Measurements from ENCODE around the gene ADAM8. TPM values are rescaled to one million over a fixed set of nuclear protein-coding genes. Genes with fewer than 3 reads are reported as not detected.

Gene ADAM8
- total and polyA plus RNA-seq, 2 of the 4 experiments (the other 2 are of a cell fraction), result under 0.01 to 0.74 TPM

GRCh38 chr10:133315847-133316246 lies 39.2 kb upstream of the ADAM8 start:
- H3K9ac ChIP-seq (ENCODE audit: low read depth, low read length), result no peak overlapping the region
- H2BK120ac ChIP-seq (ENCODE audit: low read depth, low read length), result no peak overlapping the region
- H3K79me1 ChIP-seq (ENCODE audit: low read depth in 1 of 2, low read length in 2 of 2), result no peaks in the 10 kb centered on the region
- no peak overlapping the region for H3K56ac ChIP-seq (ENCODE audit: extremely low read depth, insufficient read depth, low read length)
- H3K27ac ChIP-seq (ENCODE audit: insufficient read depth, low read length), result no peak overlapping the region
- DNase-seq (no peak), ATAC-seq (ENCODE audit: low read depth) (no peak)
- intact Hi-C loops (cut with micrococcal nuclease) (no loop called here), dilution Hi-C loops (cut with HindIII; ENCODE audit: low sequenced_read_pairs, unreplicated experiment) (no loop called here), in situ Hi-C loops (cut with MboI; ENCODE audit: low sequenced_read_pairs) (no loop called here)
- no peaks in the 10 kb centered on the region for H3K4me1 ChIP-seq (ENCODE audit: control insufficient read depth, insufficient read depth, low read length)
- no peak overlapping the region for H4K5ac ChIP-seq (ENCODE audit: low read depth, low read length)
- no peak overlapping the region for H2AK5ac ChIP-seq (ENCODE audit: low read depth, low read length)
- H3K4me2 ChIP-seq (ENCODE audit: low read depth, low read length), result no peak overlapping the region
- peaks cover 8% of the 10 kb centered on the region; the same call in 1 of the 2 replicates for H3K36me3 ChIP-seq (ENCODE audit: control insufficient read depth, insufficient read depth, low read length)
- ChIA-PET POLR2A (ENCODE audit: unreplicated experiment) (no interaction called here), CTCF (interaction anchor here (0.6 kb wide), 1 partner anchor 144 kb away, joined by 10 read pairs; no protein-coding TSS in a partner anchor)
- H3K18ac ChIP-seq (ENCODE audit: low read depth, low read length), result no peak overlapping the region
- no peak overlapping the region for H3K4me3 ChIP-seq (ENCODE audit: insufficient read depth, low read depth, low read length)
- H4K20me1 ChIP-seq (ENCODE audit: insufficient read depth, low read length), result no peaks in the 10 kb centered on the region
- WGBS, 2 experiments (ENCODE audit: extremely low coverage in 2 of 2, insufficient read length in 1 of 2), result 89% methylated on average over 5 of the region's 5 CpGs; no CpG with 5 or more reads in 1 of the 2 experiments
- no peak overlapping the region for H4K8ac ChIP-seq (ENCODE audit: low read depth in 2 of 2, low read length in 2 of 2)
- H2BK5ac ChIP-seq (ENCODE audit: low read depth, low read length, poor library complexity, severe bottlenecking), result no peak overlapping the region
- no peak overlapping the region for H2AK9ac ChIP-seq (replicated peaks; ENCODE audit: low read depth, low read length, poor library complexity)
- H3K23ac ChIP-seq (ENCODE audit: low read depth, low read length), result no peak overlapping the region
- TF ChIP-seq USF2 (IDR thresholded peaks at IDR 0.05; ENCODE audit: low read depth, low read length), result no peak
- no peak for TF ChIP-seq RCOR1 (IDR thresholded peaks at IDR 0.05; ENCODE audit: insufficient replicate concordance, low read length)
- no peak for TF ChIP-seq MAFK (IDR thresholded peaks at IDR 0.05; ENCODE audit: low read depth, low read length)
- TF ChIP-seq CTCF (conservative IDR thresholded peaks at IDR 0.05; ENCODE audit: low read depth, low read length), result no peak
- TF ChIP-seq RFX5 (IDR thresholded peaks at IDR 0.05; ENCODE audit: low read depth, low read length), result no peak
- no peak for TF ChIP-seq NFE2L2 (IDR thresholded peaks at IDR 0.05; ENCODE audit: low read depth, low read length)
- no peak for TF ChIP-seq POLR2A (IDR thresholded peaks at IDR 0.05; ENCODE audit: low read depth, low read length)
- no peak for TF ChIP-seq CEBPB (IDR thresholded peaks at IDR 0.05; ENCODE audit: low read depth, low read length)
- no peak for TF ChIP-seq SMC3 (IDR thresholded peaks at IDR 0.05; ENCODE audit: low read depth, low read length)
- no peak for TF ChIP-seq MXI1 (IDR thresholded peaks at IDR 0.05; ENCODE audit: borderline replicate concordance, low read depth, low read length)
- TF ChIP-seq BHLHE40 (IDR thresholded peaks at IDR 0.05; ENCODE audit: low read depth, low read length), result no peak
- no peak for TF ChIP-seq FOS (IDR thresholded peaks at IDR 0.05; ENCODE audit: low read depth, low read length)
- no peak for TF ChIP-seq RAD21 (IDR thresholded peaks at IDR 0.05; ENCODE audit: low read length)
- no peak for TF ChIP-seq MAZ (IDR thresholded peaks at IDR 0.05; ENCODE audit: borderline replicate concordance, low read depth, low read length)
- TF ChIP-seq CHD1 (IDR thresholded peaks at IDR 0.05; ENCODE audit: low read depth, low read length), result no peak
- no peak for TF ChIP-seq ELK1 (IDR thresholded peaks at IDR 0.05; ENCODE audit: borderline replicate concordance, low read depth, low read length)
- H3K27me3 ChIP-seq (ENCODE audit: control insufficient read depth, insufficient read depth, low read length), result no peaks in the 10 kb centered on the region; the same call in 1 of the 2 replicates
- H3K4ac ChIP-seq (ENCODE audit: low read depth, low read length), result no peak overlapping the region
- H2BK15ac ChIP-seq (ENCODE audit: low read depth, low read length), result no peak overlapping the region
- H2BK20ac ChIP-seq (ENCODE audit: low read depth, low read length), result no peak overlapping the region
- H2AFZ ChIP-seq (replicated peaks; ENCODE audit: low read length, poor library complexity), result no peak overlapping the region
- H3K9me3 ChIP-seq (ENCODE audit: control insufficient read depth, insufficient read depth, low read length), result no peaks in the 10 kb centered on the region
- H3K14ac ChIP-seq (replicated peaks; ENCODE audit: low read depth, low read length), result no peak overlapping the region
- BruUV-seq (replicated peaks), result no TSS peak
- peaks cover 3% of the 10 kb centered on the region; the same call in 1 of the 2 replicates for H3K9me1 ChIP-seq (ENCODE audit: insufficient read depth, low read length)
- no peak overlapping the region for H4K91ac ChIP-seq (ENCODE audit: insufficient read depth, low read depth, low read length)
